T47D (cell line): ENCODE results near the gene AJM1.

ENCODE experiments used
- DNase-seq, 2 experiments: peaks; one replicate each; pipeline versions ENCODE4 v3.0.0 to v3.0.0-alpha.2; 2011 to 2012; ENCODE audit warnings: low read depth in 1 of 2, low spot score in 1 of 2
- JUND ChIP-seq: IDR thresholded peaks from 2 replicates; pipeline ENCODE4 v1.6.1; 2012; ENCODE audit warnings: low read depth
- in situ Hi-C: cut with HindIII; loops from 2 replicates; pipeline ENCODE4 v1.10.0; 2016; ENCODE audit warnings: low sequenced_read_pairs, low pct_unique_long_range_greater_than_20kb

The AJM1 gene

DNA sequence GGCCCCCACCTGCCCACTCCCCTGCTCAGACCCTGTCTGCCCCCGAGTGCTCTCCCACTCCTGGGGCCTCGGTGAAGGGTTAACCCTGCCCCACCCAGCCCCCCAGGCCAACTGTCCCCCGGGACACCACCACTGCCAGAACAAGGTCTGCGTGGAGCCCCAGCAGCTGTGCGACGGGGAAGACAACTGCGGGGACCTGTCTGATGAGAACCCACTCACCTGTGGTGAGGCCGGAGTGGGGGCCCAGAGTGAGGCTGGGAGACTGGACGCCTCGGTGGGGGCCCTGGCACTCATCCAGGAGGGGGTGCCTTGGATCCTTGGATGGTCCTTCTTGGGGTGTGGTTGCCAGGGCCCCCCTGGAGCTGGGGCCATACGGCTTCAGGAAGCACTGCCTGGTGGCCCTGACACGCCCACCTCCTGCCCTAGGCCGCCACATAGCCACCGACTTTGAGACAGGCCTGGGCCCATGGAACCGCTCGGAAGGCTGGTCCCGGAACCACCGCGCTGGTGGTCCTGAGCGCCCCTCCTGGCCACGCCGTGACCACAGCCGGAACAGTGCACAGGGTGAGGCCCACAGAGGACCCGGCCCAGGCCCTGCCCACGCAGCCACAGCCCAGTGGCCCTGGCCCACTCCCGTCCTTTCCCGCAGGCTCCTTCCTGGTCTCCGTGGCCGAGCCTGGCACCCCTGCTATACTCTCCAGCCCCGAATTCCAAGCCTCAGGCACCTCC, 12.0 kb downstream of the AJM1 start:
- DNase-seq, result no peak
- in situ Hi-C loops, result no loop called here
- no peak for TF ChIP-seq JUND

DNA sequence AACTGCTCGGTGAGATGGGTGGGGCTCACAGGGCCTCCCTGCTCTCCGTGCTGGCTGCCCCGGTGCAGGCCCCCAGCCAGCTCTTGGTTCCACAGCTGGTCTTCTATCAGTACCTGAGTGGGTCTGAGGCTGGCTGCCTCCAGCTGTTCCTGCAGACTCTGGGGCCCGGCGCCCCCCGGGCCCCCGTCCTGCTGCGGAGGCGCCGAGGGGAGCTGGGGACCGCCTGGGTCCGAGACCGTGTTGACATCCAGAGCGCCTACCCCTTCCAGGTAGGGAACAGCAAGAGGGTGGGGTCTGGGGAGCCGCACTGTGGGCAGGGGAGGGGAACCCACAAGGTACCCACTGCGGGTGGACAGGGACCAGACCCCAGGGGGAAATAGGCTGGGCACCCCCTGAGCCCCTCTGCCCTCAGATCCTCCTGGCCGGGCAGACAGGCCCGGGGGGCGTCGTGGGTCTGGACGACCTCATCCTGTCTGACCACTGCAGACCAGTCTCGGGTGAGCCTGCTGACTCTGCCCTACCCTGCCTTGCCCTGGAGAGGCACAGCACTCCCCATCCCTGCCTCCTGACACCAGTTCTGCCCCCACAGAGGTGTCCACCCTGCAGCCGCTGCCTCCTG, 12.7 kb downstream of the AJM1 start:
- no peak for TF ChIP-seq JUND
- DNase-seq, result no peak
- in situ Hi-C loops, result no loop called here

DNA sequence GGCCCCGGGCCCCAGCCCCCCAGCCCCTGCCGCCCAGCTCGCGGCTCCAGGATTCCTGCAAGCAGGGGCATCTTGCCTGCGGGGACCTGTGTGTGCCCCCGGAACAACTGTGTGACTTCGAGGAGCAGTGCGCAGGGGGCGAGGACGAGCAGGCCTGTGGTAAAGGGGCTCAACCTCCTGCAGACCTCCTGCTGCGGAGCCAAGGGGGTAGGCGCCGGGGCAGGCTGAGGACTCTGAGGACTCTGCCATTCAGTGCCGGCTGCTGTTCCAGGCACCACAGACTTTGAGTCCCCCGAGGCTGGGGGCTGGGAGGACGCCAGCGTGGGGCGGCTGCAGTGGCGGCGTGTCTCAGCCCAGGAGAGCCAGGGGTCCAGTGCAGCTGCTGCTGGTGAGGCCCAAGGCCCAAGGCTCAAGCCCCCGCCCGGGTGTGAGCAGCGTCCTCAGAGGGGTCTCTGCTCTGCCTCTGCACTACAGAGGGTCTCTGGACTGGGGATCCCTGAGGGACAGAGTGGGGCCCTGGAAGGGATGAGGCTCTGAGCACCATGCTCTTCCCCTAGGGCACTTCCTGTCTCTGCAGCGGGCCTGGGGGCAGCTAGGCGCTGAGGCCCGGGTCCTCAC, 13.3 kb downstream of the AJM1 start:
- no peak for DNase-seq
- in situ Hi-C loops, result no loop called here
- TF ChIP-seq JUND, result no peak

DNA sequence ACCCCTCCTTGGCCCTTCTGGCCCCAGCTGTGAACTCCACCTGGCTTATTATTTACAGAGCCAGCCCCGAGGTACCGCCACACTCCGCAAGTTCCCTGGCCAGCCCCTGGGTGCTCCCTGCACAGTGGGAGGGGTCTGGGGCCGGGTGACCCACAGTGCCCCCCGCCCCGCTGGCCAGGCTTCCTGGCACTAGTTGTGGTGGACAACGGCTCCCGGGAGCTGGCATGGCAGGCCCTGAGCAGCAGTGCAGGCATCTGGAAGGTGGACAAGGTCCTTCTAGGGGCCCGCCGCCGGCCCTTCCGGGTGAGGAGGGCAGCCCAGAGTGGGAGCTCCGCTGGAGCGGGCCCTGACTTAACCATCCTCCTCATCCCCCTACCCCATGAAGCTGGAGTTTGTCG, 13.8 kb downstream of the AJM1 start:
- TF ChIP-seq JUND, result no peak
- in situ Hi-C loops, result no loop called here
- DNase-seq, result no peak

DNA sequence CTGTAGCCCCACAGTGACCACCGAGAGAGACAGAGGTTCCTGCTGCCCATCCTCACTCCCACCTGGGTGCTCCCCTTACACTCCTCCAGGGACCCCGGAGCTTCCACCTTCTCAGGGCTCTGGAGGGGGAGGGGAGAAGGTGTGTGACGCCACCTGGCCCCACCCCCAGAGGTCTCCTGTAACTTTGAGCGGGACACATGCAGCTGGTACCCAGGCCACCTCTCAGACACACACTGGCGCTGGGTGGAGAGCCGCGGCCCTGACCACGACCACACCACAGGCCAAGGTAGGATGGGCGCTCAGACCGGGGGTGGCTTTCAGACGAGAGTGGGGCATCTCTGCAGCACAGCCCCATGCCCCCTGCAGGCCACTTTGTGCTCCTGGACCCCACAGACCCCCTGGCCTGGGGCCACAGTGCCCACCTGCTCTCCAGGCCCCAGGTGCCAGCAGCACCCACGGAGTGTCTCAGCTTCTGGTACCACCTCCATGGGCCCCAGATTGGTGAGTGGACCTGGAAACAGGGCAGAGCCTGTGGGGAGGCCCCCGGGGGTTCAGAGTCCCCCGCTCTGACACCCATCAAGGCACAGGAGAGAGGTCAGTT, 14.4 kb downstream of the AJM1 start:
- no peak for DNase-seq
- no peak for TF ChIP-seq JUND
- in situ Hi-C loops, result no loop called here

DNA sequence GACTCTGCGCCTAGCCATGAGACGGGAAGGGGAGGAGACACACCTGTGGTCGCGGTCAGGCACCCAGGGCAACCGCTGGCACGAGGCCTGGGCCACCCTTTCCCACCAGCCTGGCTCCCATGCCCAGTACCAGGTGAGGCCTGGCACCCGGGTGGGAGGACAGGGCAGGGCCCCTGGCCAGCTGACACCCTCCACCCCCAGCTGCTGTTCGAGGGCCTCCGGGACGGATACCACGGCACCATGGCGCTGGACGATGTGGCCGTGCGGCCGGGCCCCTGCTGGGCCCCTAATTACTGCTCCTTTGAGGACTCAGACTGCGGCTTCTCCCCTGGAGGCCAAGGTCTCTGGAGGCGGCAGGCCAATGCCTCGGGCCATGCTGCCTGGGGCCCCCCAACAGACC, 14.9 kb downstream of the AJM1 start:
- in situ Hi-C loops, result no loop called here
- TF ChIP-seq JUND, result no peak
- DNase-seq, result no peak

DNA sequence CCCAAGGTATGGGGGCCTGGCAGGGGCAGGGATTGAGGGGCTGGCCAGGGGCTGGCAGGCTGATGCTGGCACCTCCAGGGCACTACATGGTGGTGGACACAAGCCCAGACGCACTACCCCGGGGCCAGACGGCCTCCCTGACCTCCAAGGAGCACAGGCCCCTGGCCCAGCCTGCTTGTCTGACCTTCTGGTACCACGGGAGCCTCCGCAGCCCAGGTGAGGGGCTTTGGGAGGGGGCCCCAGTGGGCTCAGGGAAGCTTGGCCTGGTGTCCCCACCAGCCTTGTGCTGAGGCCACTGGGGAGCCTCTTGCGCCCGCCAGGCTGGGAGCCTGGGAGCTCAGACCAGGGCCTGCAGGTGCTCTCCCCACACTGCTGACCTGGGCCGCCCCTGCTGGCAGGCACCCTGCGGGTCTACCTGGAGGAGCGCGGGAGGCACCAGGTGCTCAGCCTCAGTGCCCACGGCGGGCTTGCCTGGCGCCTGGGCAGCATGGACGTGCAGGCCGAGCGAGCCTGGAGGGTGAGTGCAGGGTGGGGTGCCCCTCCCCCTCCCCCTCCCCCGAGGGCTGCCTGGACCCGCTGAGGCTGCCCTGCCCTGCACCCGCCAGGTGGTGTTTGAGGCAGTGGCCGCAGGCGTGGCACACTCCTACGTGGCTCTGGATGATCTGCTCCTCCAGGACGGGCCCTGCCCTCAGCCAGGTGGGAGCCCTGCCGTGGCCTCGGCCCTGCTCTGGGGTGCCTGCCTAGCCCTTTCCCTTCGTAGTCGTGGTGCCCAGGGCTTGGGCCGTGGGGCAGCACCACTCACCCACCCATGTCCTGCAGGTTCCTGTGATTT, 15.5 kb downstream of the AJM1 start:
- DNase-seq, result no peak
- in situ Hi-C loops, result no loop called here
- no peak for TF ChIP-seq JUND

DNA sequence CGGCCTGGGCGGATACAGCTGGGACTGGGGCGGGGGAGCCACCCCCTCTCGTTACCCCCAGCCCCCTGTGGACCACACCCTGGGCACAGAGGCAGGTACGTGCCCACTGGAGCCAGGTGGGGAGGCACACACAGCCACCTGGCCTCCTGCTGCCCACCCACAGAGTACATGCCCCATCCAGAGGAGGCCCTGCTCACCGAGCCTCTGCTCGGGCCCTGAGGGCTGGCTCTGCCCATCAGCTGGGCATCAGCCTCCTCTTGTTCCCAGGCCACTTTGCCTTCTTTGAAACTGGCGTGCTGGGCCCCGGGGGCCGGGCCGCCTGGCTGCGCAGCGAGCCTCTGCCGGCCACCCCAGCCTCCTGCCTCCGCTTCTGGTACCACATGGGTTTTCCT, 16.2 kb downstream of the AJM1 start:
- no peak for TF ChIP-seq JUND
- no peak for DNase-seq
- in situ Hi-C loops, result no loop called here

DNA sequence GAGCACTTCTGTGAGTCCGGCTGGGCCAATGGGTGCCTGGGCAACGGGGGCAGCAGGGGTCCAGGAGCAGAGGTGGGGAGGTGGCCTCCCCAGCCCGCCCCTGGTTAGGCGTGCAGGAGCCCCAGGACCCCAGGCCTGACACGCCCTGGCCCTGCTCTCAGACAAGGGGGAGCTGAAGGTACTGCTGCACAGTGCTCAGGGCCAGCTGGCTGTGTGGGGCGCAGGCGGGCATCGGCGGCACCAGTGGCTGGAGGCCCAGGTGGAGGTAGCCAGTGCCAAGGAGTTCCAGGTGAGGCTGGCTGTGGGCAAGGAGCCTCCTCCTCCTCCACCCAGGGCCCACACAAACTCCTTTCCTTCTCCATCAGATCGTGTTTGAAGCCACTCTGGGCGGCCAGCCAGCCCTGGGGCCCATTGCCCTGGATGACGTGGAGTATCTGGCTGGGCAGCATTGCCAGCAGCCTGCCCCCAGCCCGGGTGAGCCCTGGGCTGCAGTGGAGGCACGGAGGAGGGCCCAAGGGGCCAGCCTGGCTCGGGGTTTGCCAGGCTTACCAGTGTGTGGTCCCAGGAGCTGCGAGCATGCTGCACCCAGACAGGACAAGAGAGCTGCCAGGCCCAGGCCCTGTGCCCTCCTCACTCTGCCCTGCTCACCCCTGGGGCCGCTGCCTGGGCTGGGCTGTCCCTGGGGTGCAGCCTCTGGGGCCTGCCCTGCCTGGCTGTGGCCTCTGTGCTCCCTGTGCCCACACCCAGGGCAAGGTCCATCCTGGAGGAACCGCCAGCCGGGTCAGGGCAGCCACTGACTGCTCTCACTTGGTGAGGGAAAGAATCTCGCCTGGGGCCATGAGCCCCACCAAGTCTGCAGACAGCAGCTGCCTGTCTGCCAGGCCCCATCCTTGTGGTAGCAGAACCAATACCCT, 16.8 kb downstream of the AJM1 start:
- TF ChIP-seq JUND, result no peak
- in situ Hi-C loops, result no loop called here
- DNase-seq, result peak in 1 of 2 experiments; percentile 76

DNA sequence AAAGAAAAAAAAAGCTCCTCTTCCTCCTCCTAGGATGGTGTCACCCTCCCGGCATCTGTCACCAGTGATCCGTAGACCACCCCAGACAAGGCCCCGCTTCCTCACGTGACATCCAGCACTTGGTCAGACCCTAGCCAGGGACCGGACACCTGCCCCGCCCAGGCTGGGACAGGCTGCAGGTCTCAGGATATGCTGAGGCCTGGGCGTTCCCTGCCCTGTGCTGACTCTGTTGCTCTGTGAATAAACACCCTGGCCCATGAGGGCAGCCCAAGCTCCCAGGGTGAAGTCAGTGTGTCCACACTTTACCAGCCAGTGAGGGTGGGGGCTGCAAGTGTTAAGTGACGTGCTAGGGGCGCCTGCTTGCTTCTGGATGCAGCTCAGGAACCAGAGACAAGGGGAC, 18.3 kb downstream of the AJM1 start:
- in situ Hi-C loops, result no loop called here
- DNase-seq, result no peak
- TF ChIP-seq JUND, result no peak

DNA sequence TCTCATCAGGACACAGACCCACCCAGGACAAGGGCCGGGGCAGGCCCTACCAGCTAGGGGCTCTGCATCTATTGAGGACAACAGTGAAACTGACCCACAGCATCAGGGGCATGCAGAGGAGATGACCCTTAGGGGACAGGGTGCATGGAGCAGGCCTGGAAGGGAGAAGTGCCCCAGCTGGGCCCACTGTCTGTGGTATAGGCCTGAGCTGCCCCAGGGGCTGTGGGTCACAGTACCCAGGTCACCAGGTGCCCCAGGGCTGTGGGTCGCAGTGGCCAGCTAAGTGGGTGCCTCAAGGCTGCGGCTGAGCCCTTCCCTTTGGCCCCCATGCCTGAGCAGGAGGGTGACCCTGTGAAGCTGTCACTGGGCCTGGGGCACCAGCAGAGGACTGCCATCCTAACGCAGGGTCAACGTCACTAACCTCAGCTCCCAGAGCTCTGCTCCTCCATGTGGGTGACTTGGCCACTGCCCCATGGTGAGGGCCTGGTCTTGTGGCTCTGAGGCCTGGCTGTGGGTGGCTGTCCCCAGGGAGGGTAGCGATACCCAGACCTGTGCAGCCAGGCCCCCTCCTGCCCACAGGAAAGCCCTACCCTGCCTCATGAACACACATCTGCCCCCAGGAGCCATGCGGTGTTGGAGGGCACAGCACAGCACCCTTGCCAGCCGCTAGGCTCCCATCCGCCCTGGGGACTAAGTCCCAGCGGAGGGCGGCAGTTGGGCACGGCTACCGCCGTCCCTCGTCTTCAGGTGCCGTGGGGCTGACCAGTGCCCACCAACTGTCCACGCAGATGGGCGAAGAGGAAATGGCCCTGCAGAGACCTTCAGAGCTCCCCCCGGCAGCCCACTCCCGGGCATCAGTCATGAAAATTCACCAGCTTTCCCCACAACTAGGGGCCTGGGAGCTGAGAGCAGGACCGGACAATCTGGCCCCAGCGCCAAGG, 18.9 kb downstream of the AJM1 start:
- TF ChIP-seq JUND, result no peak
- DNase-seq, result no peak
- in situ Hi-C loops, result no loop called here
